Liver (tissue), 9 donors: ENCODE results near the gene BCAS4. TPM values are rescaled to one million over a fixed set of nuclear protein-coding genes. Genes with fewer than 3 reads are reported as not detected.

Experiments
- DNase-seq: peaks from one replicate; pipeline ENCODE4 v3.0.0-alpha.2; 2017; ENCODE audit warnings: low spot score
- H3K27ac ChIP-seq, 2 donors: one replicate each; pipeline ENCODE4 v1.7.0; 2013; ENCODE audit warnings: inconsistent platforms in 2 of 2, low read length in 2 of 2, control low read depth in 1 of 2, low read depth in 1 of 2, mild to moderate bottlenecking in 1 of 2
- H3K27me3 ChIP-seq, 4 donors: one replicate each; pipeline versions ENCODE4 v1.6.1 to v1.7.0; 2013; ENCODE audit warnings: low read length in 3 of 4, inconsistent platforms in 1 of 4, mild to moderate bottlenecking in 1 of 4, moderate library complexity in 1 of 4; ENCODE audit not compliant: control insufficient read depth in 4 of 4, insufficient read depth in 4 of 4
- H3K36me3 ChIP-seq, 4 donors: one replicate each; pipeline versions ENCODE4 v1.6.1 to v1.7.0; 2013; ENCODE audit warnings: low read length in 3 of 4, mild to moderate bottlenecking in 3 of 4, low read depth in 1 of 4, moderate library complexity in 1 of 4; ENCODE audit not compliant: control insufficient read depth in 4 of 4, insufficient read depth in 3 of 4
- H3K4me1 ChIP-seq, 4 donors: one replicate each; pipeline versions ENCODE4 v1.6.1 to v1.7.0; 2013; ENCODE audit warnings: low read length in 3 of 4, mild to moderate bottlenecking in 3 of 4, moderate library complexity in 1 of 4; ENCODE audit not compliant: control insufficient read depth in 4 of 4, insufficient read depth in 4 of 4
- H3K4me3 ChIP-seq, 3 donors: one replicate each; pipeline versions ENCODE4 v1.6.1 to v1.7.0; 2013; ENCODE audit warnings: low read length in 3 of 3, control low read depth in 1 of 3, low read depth in 1 of 3, mild to moderate bottlenecking in 1 of 3
- H3K9ac ChIP-seq, 2 donors: one replicate each; pipeline ENCODE4 v1.7.0; 2013; ENCODE audit warnings: low read length in 2 of 2, mild to moderate bottlenecking in 2 of 2, moderate library complexity in 2 of 2, control low read depth in 1 of 2, low read depth in 1 of 2
- H3K9me3 ChIP-seq, 4 donors: one replicate each; pipeline versions ENCODE4 v1.6.1 to v1.7.0; 2013; ENCODE audit warnings: low read length in 3 of 4; ENCODE audit not compliant: control insufficient read depth in 4 of 4
- EGR1 ChIP-seq, 2 donors: IDR thresholded peaks; 2 replicates each; pipeline ENCODE4 v1.6.1; 2016 to 2018; ENCODE audit warnings: antibody characterized with exemption in 2 of 2, low read depth in 2 of 2
- FOXA1 ChIP-seq: IDR thresholded peaks from 2 replicates; pipeline ENCODE4 v1.6.1; 2016; ENCODE audit warnings: antibody characterized with exemption
- FOXA2 ChIP-seq: IDR thresholded peaks from 2 replicates; pipeline ENCODE4 v1.6.1; 2016; ENCODE audit warnings: antibody characterized with exemption
- GABPA ChIP-seq, 2 donors: IDR thresholded peaks in 1 of 2; conservative IDR thresholded peaks in 1 of 2; 2 replicates each; pipeline ENCODE4 v1.6.1; 2016; ENCODE audit warnings: antibody characterized with exemption in 2 of 2, mild to moderate bottlenecking in 1 of 2, moderate library complexity in 1 of 2
- HNF4A ChIP-seq, 2 donors: conservative IDR thresholded peaks; 2 replicates each; pipeline ENCODE4 v1.6.1; 2016; ENCODE audit warnings: antibody characterized with exemption in 2 of 2, mild to moderate bottlenecking in 2 of 2
- HNF4G ChIP-seq: IDR thresholded peaks from 2 replicates; pipeline ENCODE4 v1.6.1; 2016; ENCODE audit warnings: antibody characterized with exemption
- NR2F2 ChIP-seq: IDR thresholded peaks from 2 replicates; pipeline ENCODE4 v1.6.1; 2016; ENCODE audit warnings: antibody characterized with exemption
- RAD21 ChIP-seq, 2 donors: IDR thresholded peaks; 2 replicates each; pipeline ENCODE4 v1.6.1; 2016; ENCODE audit warnings: antibody characterized with exemption in 2 of 2, mild to moderate bottlenecking in 2 of 2
- RXRA ChIP-seq, 2 donors: IDR thresholded peaks; 2 replicates each; pipeline ENCODE4 v1.6.1; 2017 to 2018; ENCODE audit warnings: antibody characterized with exemption in 2 of 2, mild to moderate bottlenecking in 1 of 2
- SP1 ChIP-seq: IDR thresholded peaks from 2 replicates; pipeline ENCODE4 v1.6.1; 2018; ENCODE audit warnings: antibody characterized with exemption, mild to moderate bottlenecking
- TAF1 ChIP-seq: conservative IDR thresholded peaks from 2 replicates; pipeline ENCODE4 v1.6.1; 2016; ENCODE audit warnings: antibody characterized with exemption, mild to moderate bottlenecking
- YY1 ChIP-seq: IDR thresholded peaks from 2 replicates; pipeline ENCODE4 v1.6.1; 2016; ENCODE audit warnings: antibody characterized with exemption, mild to moderate bottlenecking
- WGBS: extraction: QIAGEN DNeasy Blood & Tissue Kit; methylation state at CpG from one replicate; pipeline ENCODE4 v1.1.7; 2013; 5-methylcytosine and 5-hydroxymethylcytosine counted together
- polyA plus RNA-seq, 2 donors: library from polyadenylated mRNA; stranded (reverse) in 1 of 2; unstranded in 1 of 2; fragments of 200-250 nt in 1 of 2; fragments of >200 nt in 1 of 2; fragmentation: Nextera tagmentation in 1 of 2; extraction: Ambion mirVana in 1 of 2; gene quantifications; one replicate each; pipeline versions ENCODE4 v1.2.1 to v1.2.3, GENCODE V29; 2013 to 2015
- total RNA-seq, 2 donors: library from RNA; depleted of rRNA; stranded (reverse); fragments of >200 nt; gene quantifications; one replicate each; pipeline ENCODE4 v1.2.3, GENCODE V29; 2014
- TF ChIP-seq, protein P1 (sequence below): IDR thresholded peaks from 2 replicates; pipeline ENCODE4 v1.6.1; 2016; ENCODE audit warnings: antibody characterized with exemption
- TF ChIP-seq, protein P2 (sequence below): IDR thresholded peaks from 2 replicates; pipeline ENCODE4 v1.6.1; 2016; ENCODE audit warnings: antibody characterized with exemption
- TF ChIP-seq, protein P3 (sequence below): fragments of 150-350 bp; IDR thresholded peaks from 2 replicates; pipeline ENCODE4 v1.5.1; 2017; ENCODE audit warnings: improper control_type of control experiment, low read depth, low read length; ENCODE audit not compliant: missing input control
- TF ChIP-seq, protein P4 (sequence below): IDR thresholded peaks from 2 replicates; pipeline ENCODE4 v1.6.1; 2016; ENCODE audit warnings: antibody characterized with exemption
- TF ChIP-seq, protein P5 (sequence below): IDR thresholded peaks from 2 replicates; pipeline ENCODE4 v1.6.1; 2016; ENCODE audit warnings: antibody characterized with exemption, mild to moderate bottlenecking
- donor health status: healthy.
- donor health status: healthy.
- donor health status: healthy.
- donor health status: healthy.
- donor health status: healthy.

BCAS4 gene
- total and polyA plus RNA-seq, 4 donors = 0.25 to 0.50 (median 0.47) TPM

DNA sequence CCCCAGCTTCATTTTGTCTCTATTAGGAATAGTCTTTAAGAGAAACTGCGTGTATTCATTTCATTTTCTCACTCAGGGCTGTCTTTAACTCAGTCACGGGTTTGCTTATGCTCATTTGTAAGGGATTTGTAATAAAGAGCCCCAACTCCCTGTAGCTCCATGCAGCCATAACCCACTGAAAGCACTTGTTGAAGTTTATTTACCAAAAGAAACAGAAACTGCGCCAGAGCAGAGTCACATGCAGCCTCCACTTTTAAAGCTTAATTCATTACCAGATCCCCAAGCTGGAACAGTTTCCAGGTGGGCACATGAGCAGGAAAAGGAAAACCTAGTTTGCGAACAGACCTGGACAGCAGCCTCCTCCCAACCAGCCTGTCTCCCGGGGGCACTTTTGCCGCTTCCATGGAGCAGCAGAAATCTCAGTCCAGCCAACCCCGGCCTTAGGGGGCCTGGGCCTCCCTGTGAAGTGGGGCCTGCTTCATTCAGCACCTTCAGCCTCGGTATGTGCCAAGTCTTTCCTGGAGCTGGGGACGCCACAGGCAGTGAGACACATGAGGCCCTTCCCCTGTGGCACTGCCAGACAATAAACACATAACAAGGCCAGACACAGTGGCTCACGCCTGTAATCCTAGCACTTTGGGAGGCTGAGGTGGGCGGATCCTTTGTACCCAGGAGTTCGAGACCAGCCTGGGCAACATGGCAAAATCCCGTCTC lies 4.5 kb downstream of the BCAS4 start:
- Histone ChIP-seq H3K36me3 (no peaks in the 10 kb centered on the region), H3K9me3 (no peaks in the 10 kb centered on the region), H3K4me1 (peaks cover 3 to 12% (median 9%) of the 10 kb centered on the region in 4 donors), H3K27ac (no peak overlapping the region), H3K9ac (no peak overlapping the region), H3K27me3 (no peaks in the 10 kb centered on the region), H3K4me3 (no peak overlapping the region)
- TF ChIP-seq SP1 = no peak
- no peak for TF ChIP-seq TAF1
- TF ChIP-seq HNF4G = no peak
- no peak for TF ChIP-seq RAD21 (IDR thresholded peaks at IDR 0.05)
- TF ChIP-seq, protein P1, sequence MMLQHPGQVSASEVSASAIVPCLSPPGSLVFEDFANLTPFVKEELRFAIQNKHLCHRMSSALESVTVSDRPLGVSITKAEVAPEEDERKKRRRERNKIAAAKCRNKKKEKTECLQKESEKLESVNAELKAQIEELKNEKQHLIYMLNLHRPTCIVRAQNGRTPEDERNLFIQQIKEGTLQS = no peak
- no peak for TF ChIP-seq FOXA2
- TF ChIP-seq, protein P2, sequence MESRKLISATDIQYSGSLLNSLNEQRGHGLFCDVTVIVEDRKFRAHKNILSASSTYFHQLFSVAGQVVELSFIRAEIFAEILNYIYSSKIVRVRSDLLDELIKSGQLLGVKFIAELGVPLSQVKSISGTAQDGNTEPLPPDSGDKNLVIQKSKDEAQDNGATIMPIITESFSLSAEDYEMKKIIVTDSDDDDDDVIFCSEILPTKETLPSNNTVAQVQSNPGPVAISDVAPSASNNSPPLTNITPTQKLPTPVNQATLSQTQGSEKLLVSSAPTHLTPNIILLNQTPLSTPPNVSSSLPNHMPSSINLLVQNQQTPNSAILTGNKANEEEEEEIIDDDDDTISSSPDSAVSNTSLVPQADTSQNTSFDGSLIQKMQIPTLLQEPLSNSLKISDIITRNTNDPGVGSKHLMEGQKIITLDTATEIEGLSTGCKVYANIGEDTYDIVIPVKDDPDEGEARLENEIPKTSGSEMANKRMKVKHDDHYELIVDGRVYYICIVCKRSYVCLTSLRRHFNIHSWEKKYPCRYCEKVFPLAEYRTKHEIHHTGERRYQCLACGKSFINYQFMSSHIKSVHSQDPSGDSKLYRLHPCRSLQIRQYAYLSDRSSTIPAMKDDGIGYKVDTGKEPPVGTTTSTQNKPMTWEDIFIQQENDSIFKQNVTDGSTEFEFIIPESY = no peak
- no peak for TF ChIP-seq YY1
- TF ChIP-seq, protein P3, sequence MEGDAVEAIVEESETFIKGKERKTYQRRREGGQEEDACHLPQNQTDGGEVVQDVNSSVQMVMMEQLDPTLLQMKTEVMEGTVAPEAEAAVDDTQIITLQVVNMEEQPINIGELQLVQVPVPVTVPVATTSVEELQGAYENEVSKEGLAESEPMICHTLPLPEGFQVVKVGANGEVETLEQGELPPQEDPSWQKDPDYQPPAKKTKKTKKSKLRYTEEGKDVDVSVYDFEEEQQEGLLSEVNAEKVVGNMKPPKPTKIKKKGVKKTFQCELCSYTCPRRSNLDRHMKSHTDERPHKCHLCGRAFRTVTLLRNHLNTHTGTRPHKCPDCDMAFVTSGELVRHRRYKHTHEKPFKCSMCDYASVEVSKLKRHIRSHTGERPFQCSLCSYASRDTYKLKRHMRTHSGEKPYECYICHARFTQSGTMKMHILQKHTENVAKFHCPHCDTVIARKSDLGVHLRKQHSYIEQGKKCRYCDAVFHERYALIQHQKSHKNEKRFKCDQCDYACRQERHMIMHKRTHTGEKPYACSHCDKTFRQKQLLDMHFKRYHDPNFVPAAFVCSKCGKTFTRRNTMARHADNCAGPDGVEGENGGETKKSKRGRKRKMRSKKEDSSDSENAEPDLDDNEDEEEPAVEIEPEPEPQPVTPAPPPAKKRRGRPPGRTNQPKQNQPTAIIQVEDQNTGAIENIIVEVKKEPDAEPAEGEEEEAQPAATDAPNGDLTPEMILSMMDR = no peak
- no peak for DNase-seq
- 92% methylated on average over 13 of the region's 13 CpGs for WGBS

DNA sequence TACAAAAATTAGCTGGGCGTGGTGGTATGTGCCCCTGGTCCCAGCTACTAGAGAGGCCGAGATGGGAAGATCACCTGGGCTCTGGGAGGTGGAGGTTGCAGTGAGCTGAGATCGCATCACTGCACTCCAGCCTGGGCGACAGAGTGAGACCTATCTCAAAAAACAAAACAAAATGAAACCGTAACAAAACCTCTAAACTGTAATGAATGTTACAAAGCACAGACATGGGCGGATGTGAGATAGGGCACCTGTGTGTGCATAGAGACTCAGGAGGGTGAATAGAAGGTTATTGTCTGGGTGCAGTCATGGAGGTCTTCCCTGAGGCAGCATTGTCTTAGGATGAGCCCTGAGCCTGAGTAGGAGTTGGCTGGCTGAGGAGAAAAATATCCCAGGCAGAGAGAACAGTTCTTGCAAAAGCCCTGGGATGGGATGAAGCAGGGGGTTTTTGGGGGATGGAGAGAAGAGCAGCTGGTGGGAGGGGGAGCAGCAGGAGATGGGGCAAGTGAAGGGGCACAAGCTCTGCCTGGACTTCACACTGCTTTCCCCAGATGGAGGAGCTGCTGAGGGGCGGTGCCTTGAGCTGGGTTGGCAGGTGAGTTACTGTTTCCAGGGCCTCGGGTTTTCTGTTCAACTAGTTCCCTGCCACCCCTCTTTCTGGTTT lies 5.2 kb downstream of the BCAS4 start:
- WGBS = 91% methylated on average over 8 of the region's 8 CpGs
- Histone ChIP-seq H3K36me3 (no peaks in the 10 kb centered on the region), H3K9ac (no peak overlapping the region), H3K4me3 (no peak overlapping the region), H3K27me3 (no peaks in the 10 kb centered on the region), H3K27ac (no peak overlapping the region), H3K4me1 (peaks cover 1 to 6% (median 3%) of the 10 kb centered on the region in 4 donors), H3K9me3 (no peaks in the 10 kb centered on the region)
- DNase-seq = no peak
- TF ChIP-seq HNF4A (conservative IDR thresholded peaks at IDR 0.05) (no peak), HNF4G (no peak), NR2F2 (no peak), YY1 (no peak), FOXA1 (no peak), SP1 (no peak), TAF1 (no peak), RAD21 (IDR thresholded peaks at IDR 0.05) (no peak), GABPA (IDR thresholded peaks at IDR 0.05 in 1 of 2, conservative IDR thresholded peaks at IDR 0.05 in 1 of 2) (no peak), EGR1 (IDR thresholded peaks at IDR 0.05; ENCODE audit: low read depth in 2 of 2) (no peak), RXRA (IDR thresholded peaks at IDR 0.05) (no peak)
- TF ChIP-seq, protein P4, sequence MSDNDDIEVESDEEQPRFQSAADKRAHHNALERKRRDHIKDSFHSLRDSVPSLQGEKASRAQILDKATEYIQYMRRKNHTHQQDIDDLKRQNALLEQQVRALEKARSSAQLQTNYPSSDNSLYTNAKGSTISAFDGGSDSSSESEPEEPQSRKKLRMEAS = no peak
- TF ChIP-seq, protein P2 = no peak
- TF ChIP-seq, protein P1 = no peak
- TF ChIP-seq, protein P3 = no peak
- TF ChIP-seq, protein P5, sequence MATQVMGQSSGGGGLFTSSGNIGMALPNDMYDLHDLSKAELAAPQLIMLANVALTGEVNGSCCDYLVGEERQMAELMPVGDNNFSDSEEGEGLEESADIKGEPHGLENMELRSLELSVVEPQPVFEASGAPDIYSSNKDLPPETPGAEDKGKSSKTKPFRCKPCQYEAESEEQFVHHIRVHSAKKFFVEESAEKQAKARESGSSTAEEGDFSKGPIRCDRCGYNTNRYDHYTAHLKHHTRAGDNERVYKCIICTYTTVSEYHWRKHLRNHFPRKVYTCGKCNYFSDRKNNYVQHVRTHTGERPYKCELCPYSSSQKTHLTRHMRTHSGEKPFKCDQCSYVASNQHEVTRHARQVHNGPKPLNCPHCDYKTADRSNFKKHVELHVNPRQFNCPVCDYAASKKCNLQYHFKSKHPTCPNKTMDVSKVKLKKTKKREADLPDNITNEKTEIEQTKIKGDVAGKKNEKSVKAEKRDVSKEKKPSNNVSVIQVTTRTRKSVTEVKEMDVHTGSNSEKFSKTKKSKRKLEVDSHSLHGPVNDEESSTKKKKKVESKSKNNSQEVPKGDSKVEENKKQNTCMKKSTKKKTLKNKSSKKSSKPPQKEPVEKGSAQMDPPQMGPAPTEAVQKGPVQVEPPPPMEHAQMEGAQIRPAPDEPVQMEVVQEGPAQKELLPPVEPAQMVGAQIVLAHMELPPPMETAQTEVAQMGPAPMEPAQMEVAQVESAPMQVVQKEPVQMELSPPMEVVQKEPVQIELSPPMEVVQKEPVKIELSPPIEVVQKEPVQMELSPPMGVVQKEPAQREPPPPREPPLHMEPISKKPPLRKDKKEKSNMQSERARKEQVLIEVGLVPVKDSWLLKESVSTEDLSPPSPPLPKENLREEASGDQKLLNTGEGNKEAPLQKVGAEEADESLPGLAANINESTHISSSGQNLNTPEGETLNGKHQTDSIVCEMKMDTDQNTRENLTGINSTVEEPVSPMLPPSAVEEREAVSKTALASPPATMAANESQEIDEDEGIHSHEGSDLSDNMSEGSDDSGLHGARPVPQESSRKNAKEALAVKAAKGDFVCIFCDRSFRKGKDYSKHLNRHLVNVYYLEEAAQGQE = no peak
